Measurements from ENCODE around the gene AHCYL1. TPM values are rescaled to one million over a fixed set of nuclear protein-coding genes. Genes with fewer than 3 reads are reported as not detected.

Gene AHCYL1
- total RNA-seq, 1 experiment from 2014 or later, result 147 TPM

DNA sequence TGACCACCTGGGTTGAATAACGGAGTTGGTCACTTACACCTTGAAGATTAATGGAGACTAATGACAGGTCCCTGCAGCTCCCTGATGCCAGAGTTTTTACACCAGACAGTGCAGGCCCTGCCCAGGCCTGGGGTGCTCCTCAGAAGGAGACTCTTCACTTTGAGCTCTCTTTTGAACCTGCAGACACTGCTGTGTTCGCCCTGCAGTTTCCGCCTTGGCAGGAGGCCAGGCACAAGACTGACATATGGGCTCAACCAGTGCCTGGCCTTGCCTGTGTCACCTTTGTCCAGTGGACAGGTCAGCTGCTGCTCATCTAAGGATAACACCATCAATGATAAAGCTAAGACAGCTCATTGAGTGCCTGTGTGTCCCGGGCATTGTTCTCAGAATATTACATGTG, 55.1 kb downstream of the AHCYL1 start:
- H3F3A ChIP-seq (ENCODE audit: insufficient read depth, low read depth), result no peaks in the 10 kb centered on the region; the same call in 1 of the 2 replicates
- no peak overlapping the region for H3K27ac ChIP-seq
- POLR2A ChIA-PET (ENCODE audit: unreplicated experiment), result no interaction called here
- H3K27me3 ChIP-seq (ENCODE audit: insufficient read depth, low read depth), result no peaks in the 10 kb centered on the region
- H2AFZ ChIP-seq, result no peak overlapping the region
- CTCF ChIA-PET, result no interaction called here
- BruUV-seq (replicated peaks), result no TSS peak
- peaks cover 23% of the 10 kb centered on the region; the same call in 1 of the 2 replicates for H4K20me1 ChIP-seq (ENCODE audit: insufficient read depth)
- peaks cover 68% of the 10 kb centered on the region for H3K36me3 ChIP-seq (ENCODE audit: low read depth)
- H3K4me1 ChIP-seq (replicated peaks; ENCODE audit: insufficient read depth), result peaks cover 13% of the 10 kb centered on the region
- TF ChIP-seq EZH2 (IDR thresholded peaks at IDR 0.05; ENCODE audit: low read depth), result no peak
- TF ChIP-seq, protein P1, sequence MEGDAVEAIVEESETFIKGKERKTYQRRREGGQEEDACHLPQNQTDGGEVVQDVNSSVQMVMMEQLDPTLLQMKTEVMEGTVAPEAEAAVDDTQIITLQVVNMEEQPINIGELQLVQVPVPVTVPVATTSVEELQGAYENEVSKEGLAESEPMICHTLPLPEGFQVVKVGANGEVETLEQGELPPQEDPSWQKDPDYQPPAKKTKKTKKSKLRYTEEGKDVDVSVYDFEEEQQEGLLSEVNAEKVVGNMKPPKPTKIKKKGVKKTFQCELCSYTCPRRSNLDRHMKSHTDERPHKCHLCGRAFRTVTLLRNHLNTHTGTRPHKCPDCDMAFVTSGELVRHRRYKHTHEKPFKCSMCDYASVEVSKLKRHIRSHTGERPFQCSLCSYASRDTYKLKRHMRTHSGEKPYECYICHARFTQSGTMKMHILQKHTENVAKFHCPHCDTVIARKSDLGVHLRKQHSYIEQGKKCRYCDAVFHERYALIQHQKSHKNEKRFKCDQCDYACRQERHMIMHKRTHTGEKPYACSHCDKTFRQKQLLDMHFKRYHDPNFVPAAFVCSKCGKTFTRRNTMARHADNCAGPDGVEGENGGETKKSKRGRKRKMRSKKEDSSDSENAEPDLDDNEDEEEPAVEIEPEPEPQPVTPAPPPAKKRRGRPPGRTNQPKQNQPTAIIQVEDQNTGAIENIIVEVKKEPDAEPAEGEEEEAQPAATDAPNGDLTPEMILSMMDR (conservative IDR thresholded peaks at IDR 0.05), result no peak
- intact Hi-C loops (cut with micrococcal nuclease; ENCODE audit: unreplicated experiment), result no loop called here
- no peaks in the 10 kb centered on the region for H3K9me2 ChIP-seq (ENCODE audit: insufficient read depth)
- H3K79me2 ChIP-seq (ENCODE audit: low read depth), result peaks cover 31% of the 10 kb centered on the region
- no peak overlapping the region for H3K4me2 ChIP-seq
- no peaks in the 10 kb centered on the region for H3K9me3 ChIP-seq (ENCODE audit: insufficient read depth, low read depth)
- no peak for DNase-seq
- no peak overlapping the region for H3K4me3 ChIP-seq

DNA sequence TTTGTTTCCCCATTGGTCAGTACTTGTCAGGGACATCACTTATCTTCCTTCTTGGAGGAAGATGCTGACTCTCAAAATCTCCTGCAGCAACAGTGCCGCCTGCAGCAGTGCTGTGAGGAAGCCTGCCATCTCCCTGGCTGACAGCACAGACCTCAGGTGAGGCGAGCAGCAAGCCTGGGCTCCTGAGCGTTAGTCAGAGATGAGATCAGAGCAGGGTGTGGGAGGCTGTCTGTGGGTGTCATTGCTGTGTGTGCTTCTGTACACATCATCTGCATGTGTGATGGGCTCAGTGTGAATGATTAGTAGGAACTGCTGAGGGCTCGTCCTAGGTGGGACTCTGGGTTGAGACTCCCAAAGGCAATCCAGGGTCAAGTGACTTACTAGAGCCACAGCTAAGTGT, 56.0 kb downstream of the AHCYL1 start:
- POLR2A ChIA-PET (ENCODE audit: unreplicated experiment), result no interaction called here

DNA sequence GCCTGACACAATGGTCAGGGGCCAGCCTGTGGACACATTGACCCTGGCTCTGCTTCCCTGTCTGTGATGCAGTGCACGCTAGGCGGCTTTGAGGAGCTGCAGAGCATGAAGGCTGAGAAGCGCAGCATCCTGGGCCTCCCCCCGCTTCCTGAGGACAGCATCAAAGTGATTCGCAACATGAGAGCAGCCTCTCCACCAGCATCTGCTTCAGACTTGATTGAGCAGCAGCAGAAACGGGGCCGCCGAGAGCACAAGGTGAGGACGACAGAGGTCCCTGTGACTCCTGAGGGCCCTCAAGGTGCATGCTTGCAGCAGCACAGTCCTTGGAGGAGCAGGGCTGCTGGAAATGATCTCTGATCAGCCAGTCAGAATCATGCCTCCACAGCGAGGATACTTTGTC, 58.5 kb downstream of the AHCYL1 start:
- H3K4me3 ChIP-seq, result no peak overlapping the region
- H3K9me3 ChIP-seq (ENCODE audit: insufficient read depth, low read depth), result no peaks in the 10 kb centered on the region
- H3F3A ChIP-seq (ENCODE audit: insufficient read depth, low read depth), result 0 out of 2 replicates have a peak, but pooled peaks cover 4% of the 10 kb centered on the region
- ChIA-PET CTCF (no interaction called here), POLR2A (ENCODE audit: unreplicated experiment) (interaction anchor here (0.7 kb wide), 1 partner anchor 802 kb away, joined by 7 read pairs; no protein-coding TSS in a partner anchor)
- H3K27me3 ChIP-seq (ENCODE audit: insufficient read depth, low read depth), result no peaks in the 10 kb centered on the region
- intact Hi-C loops (cut with micrococcal nuclease; ENCODE audit: unreplicated experiment), result no loop called here
- no peak overlapping the region for H2AFZ ChIP-seq
- H3K4me1 ChIP-seq (replicated peaks; ENCODE audit: insufficient read depth), result no peaks in the 10 kb centered on the region
- DNase-seq, result no peak
- H3K36me3 ChIP-seq (ENCODE audit: low read depth), result peaks cover 86% of the 10 kb centered on the region
- 0 out of 2 replicates have a peak, but pooled peaks cover 6% of the 10 kb centered on the region for H4K20me1 ChIP-seq (ENCODE audit: insufficient read depth)
- H3K9me2 ChIP-seq (ENCODE audit: insufficient read depth), result no peaks in the 10 kb centered on the region
- no peaks in the 10 kb centered on the region for H3K79me2 ChIP-seq (ENCODE audit: low read depth)
- no TSS peak for BruUV-seq (replicated peaks)
- TF ChIP-seq, protein P1 (conservative IDR thresholded peaks at IDR 0.05), result no peak
- H3K4me2 ChIP-seq, result no peak overlapping the region
- H3K27ac ChIP-seq, result no peak overlapping the region

More for the DNA sequence above, 56.0 kb downstream of the AHCYL1 start:
- Histone ChIP-seq H3K4me2 (no peak overlapping the region), H3K4me3 (no peak overlapping the region), H3K27ac (no peak overlapping the region), H3K4me1 (replicated peaks; ENCODE audit: insufficient read depth) (peaks cover 12% of the 10 kb centered on the region), H3K27me3 (ENCODE audit: insufficient read depth, low read depth) (no peaks in the 10 kb centered on the region), H2AFZ (no peak overlapping the region), H4K20me1 (ENCODE audit: insufficient read depth) (peaks cover 23% of the 10 kb centered on the region; the same call in 1 of the 2 replicates), H3F3A (ENCODE audit: insufficient read depth, low read depth) (no peaks in the 10 kb centered on the region; the same call in 1 of the 2 replicates), H3K9me2 (ENCODE audit: insufficient read depth) (no peaks in the 10 kb centered on the region), H3K9me3 (ENCODE audit: insufficient read depth, low read depth) (no peaks in the 10 kb centered on the region), H3K79me2 (ENCODE audit: low read depth) (peaks cover 21% of the 10 kb centered on the region), H3K36me3 (ENCODE audit: low read depth) (peaks cover 75% of the 10 kb centered on the region)
- intact Hi-C loops (cut with micrococcal nuclease; ENCODE audit: unreplicated experiment), result no loop called here
- DNase-seq, result no peak
- TF ChIP-seq EZH2 (IDR thresholded peaks at IDR 0.05; ENCODE audit: low read depth), result no peak
- TF ChIP-seq, protein P1 (conservative IDR thresholded peaks at IDR 0.05), result no peak
- no TSS peak for BruUV-seq (replicated peaks)
- CTCF ChIA-PET, result no interaction called here
